ENCODE measurements around the gene MINDY1. TPM values are rescaled to one million over a fixed set of nuclear protein-coding genes. Genes with fewer than 3 reads are reported as not detected.

The MINDY1 gene
- total and polyA plus RNA-seq, 2 donors (not counting 3 experiments of a cell fraction or from before 2014, with no cell fraction given), result 12.0 to 15.4 TPM

DNA sequence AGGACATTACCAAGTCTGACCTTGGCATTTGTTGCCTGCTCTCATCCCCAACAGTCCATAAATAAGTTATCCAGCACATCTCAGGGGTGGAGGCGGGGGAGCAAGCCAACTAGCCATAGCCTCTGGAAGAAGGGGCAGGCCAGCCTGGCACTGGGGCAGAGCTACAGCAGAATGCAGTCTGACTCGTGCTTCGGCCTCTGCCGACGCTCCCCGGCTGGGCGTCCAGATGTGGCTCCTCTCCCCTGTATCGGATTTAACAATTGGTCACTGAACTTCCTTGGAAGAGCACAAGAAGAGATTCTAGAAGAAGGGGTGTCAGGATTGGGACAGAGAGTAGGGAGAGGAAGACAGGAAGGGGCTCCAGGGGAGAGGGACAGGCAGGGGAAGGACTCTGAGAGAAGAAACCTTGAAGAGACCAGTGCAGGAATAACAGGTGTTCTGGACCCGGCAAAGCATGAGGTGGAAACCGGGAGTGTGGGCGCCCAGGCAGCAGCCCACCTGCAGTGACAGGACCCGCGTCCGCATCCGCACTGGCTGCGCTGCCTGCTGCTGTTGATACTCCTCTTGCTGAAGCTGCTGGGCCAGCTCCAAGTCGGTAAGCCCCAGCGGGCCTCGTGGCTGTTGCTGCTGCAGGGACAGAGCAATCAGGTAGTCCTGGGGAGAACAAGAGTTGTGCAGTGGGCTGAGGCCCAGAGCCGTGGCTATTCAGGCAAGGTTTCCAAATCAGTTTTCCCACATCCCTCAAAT lies 9.4 kb downstream of the MINDY1 start:
- Histone ChIP-seq H4K20me1 (replicated peaks; ENCODE audit: control insufficient read depth, extremely low read depth, insufficient read depth, low read length) (no peaks in the 10 kb centered on the region), H3K9me1 (replicated peaks; ENCODE audit: control insufficient read depth, extremely low read depth, insufficient read depth, low read length) (no peaks in the 10 kb centered on the region), H3K4me1 (ENCODE audit: control insufficient read depth, extremely low read depth, insufficient read depth, low read length) (peaks cover 11% of the 10 kb centered on the region), H2AFZ (ENCODE audit: low read depth, low read length) (no peak overlapping the region), H3K79me2 (ENCODE audit: control insufficient read depth, insufficient read depth, low read length) (no peaks in the 10 kb centered on the region), H3K9ac (replicated peaks; ENCODE audit: extremely low read depth, insufficient read depth, low read length) (no peak overlapping the region), H3K9me3 (replicated peaks; ENCODE audit: control insufficient read depth, insufficient read depth, low read length) (no peaks in the 10 kb centered on the region), H3K4me3 (replicated peaks in 1 of 3; ENCODE audit: insufficient read depth in 1 of 3, low read depth in 1 of 3, low read length in 3 of 3) (no peak overlapping the region), H3K27ac (ENCODE audit: insufficient read depth, low read depth, low read length) (no peak overlapping the region), H3K27me3 (ENCODE audit: control insufficient read depth in 2 of 2, insufficient read depth in 2 of 2, low read length in 2 of 2) (no peaks in the 10 kb centered on the region), H3K4me2 (ENCODE audit: insufficient read depth, low read length) (no peak overlapping the region), H3K36me3 (ENCODE audit: control insufficient read depth in 2 of 2, extremely low read depth in 1 of 2, insufficient read depth in 2 of 2, low read length in 2 of 2) (peaks cover 0 to 11% of the 10 kb centered on the region in 2 experiments)
- CTCF ChIA-PET, result interaction anchor here (1.1 to 12.3 kb wide), 7 partner anchors 9 to 742 kb away, joined by 3 to 278 read pairs (median 8); partner anchors contain the start of genes ANXA9, CERS2 and MINDY1
- dilution Hi-C loops (cut with MboI; ENCODE audit: extremely low pct_ligation_motif_present, low sequenced_read_pairs), result no loop called here
- BruUV-seq (replicated peaks), result no TSS peak
- POLR2A ChIA-PET, result interaction anchor here (0.8 kb wide), 1 partner anchor 9 kb away, joined by 3 read pairs; the partner anchor contains the start of gene MINDY1
- FAIRE-seq, result no peak
- no peak for DNase-seq (ENCODE audit: low read depth, low spot score)
- no peak for TF ChIP-seq CTCF (IDR thresholded peaks at IDR 0.05; ENCODE audit: extremely low read depth in 1 of 2, insufficient read depth in 1 of 2, low read depth in 1 of 2, low read length in 2 of 2)
- TF ChIP-seq, protein P1, sequence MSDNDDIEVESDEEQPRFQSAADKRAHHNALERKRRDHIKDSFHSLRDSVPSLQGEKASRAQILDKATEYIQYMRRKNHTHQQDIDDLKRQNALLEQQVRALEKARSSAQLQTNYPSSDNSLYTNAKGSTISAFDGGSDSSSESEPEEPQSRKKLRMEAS (IDR thresholded peaks at IDR 0.05; ENCODE audit: insufficient read depth, insufficient read length), result no peak
- no peak for TF ChIP-seq GATA2 (IDR thresholded peaks at IDR 0.05; ENCODE audit: insufficient read depth, insufficient read length, low read depth, low read length)
- TF ChIP-seq POLR2A (IDR thresholded peaks at IDR 0.05; ENCODE audit: low read depth, low read length), result no peak
- no peak for TF ChIP-seq MYC (IDR thresholded peaks at IDR 0.05; ENCODE audit: low read depth, low read length)
- no peak for TF ChIP-seq POLR2AphosphoS5 (IDR thresholded peaks at IDR 0.05; ENCODE audit: insufficient read depth, low read depth, low read length)
- TF ChIP-seq JUN (IDR thresholded peaks at IDR 0.05; ENCODE audit: borderline replicate concordance, insufficient read depth, insufficient read length, low read depth), result no peak
- TF ChIP-seq FOS (IDR thresholded peaks at IDR 0.05; ENCODE audit: borderline replicate concordance, insufficient read depth, low read length), result no peak
- no peak for TF ChIP-seq EZH2 (IDR thresholded peaks at IDR 0.05; ENCODE audit: borderline replicate concordance, low read depth, low read length, severe bottlenecking)
- intact Hi-C loops (cut with micrococcal nuclease), result no loop called here

All from endothelial cell of umbilical vein (primary cell).